GM23338 (cell line): Measurements from ENCODE around the gene MPHOSPH8. TPM values are rescaled to one million over a fixed set of nuclear protein-coding genes. Genes with fewer than 3 reads are reported as not detected.

ENCODE experiments used
- ATAC-seq: fragments of 200-7000 bp; cut with Tn5 transposase; 3 replicates; pipeline ENCODE4 v1.9.1; 2020
- DNase-seq: peaks from one replicate; pipeline ENCODE4 v3.0.0-alpha.2; 2015; ENCODE audit warnings: low spot score
- H2AFZ ChIP-seq: fragments of 200-600 bp; sonication (generic); 2 replicates; pipeline ENCODE4 v1.8.0; 2016; ENCODE audit warnings: antibody characterized with exemption, mild to moderate bottlenecking, moderate library complexity
- H3F3A ChIP-seq: fragments of 200-600 bp; sonication (generic); replicated peaks from 2 replicates; pipeline ENCODE4 v1.8.0; 2017; ENCODE audit warnings: antibody characterized with exemption, mixed run types, low read depth
- H3K27ac ChIP-seq: fragments of 200-600 bp; sonication (generic); 2 replicates; pipeline ENCODE4 v1.6.1; 2016; ENCODE audit warnings: low read depth
- H3K27me3 ChIP-seq: fragments of 200-600 bp; sonication (generic); 2 replicates; pipeline ENCODE4 v1.8.0; 2016; ENCODE audit warnings: mild to moderate bottlenecking, mixed run types, moderate library complexity; ENCODE audit not compliant: insufficient read depth
- H3K36me3 ChIP-seq: fragments of 200-600 bp; sonication (generic); 2 replicates; pipeline ENCODE4 v1.8.0; 2016; ENCODE audit warnings: mild to moderate bottlenecking; ENCODE audit not compliant: insufficient read depth
- H3K4me1 ChIP-seq: fragments of 200-600 bp; sonication (generic); 2 replicates; pipeline ENCODE4 v1.8.0; 2016; ENCODE audit warnings: mild to moderate bottlenecking, moderate library complexity; ENCODE audit not compliant: insufficient read depth
- H3K4me2 ChIP-seq: fragments of 200-600 bp; sonication (generic); 2 replicates; pipeline ENCODE4 v1.7.1; 2017; ENCODE audit warnings: mixed run types
- H3K4me3 ChIP-seq: fragments of 200-600 bp; sonication (generic); 2 replicates; pipeline ENCODE4 v1.6.1; 2016; ENCODE audit warnings: mixed run types
- H3K79me2 ChIP-seq: fragments of 200-600 bp; sonication (generic); replicated peaks from 2 replicates; pipeline ENCODE4 v1.8.0; 2017; ENCODE audit warnings: mild to moderate bottlenecking; ENCODE audit not compliant: insufficient read depth
- H3K9me2 ChIP-seq: fragments of 200-600 bp; sonication (generic); 2 replicates; pipeline ENCODE4 v1.8.0; 2017; ENCODE audit not compliant: insufficient read depth
- H4K20me1 ChIP-seq: fragments of 200-600 bp; sonication (generic); replicated peaks from 2 replicates; pipeline ENCODE4 v1.8.0; 2017; ENCODE audit warnings: mild to moderate bottlenecking; ENCODE audit not compliant: insufficient read depth
- H3K27ac Mint-ChIP-seq: 2 replicates; pipeline ENCODE4 v1.8.0; 2020; ENCODE audit warnings: inconsistent platforms, mild to moderate bottlenecking, moderate library complexity, mixed read lengths
- H3K27me3 Mint-ChIP-seq: 3 replicates; pipeline ENCODE4 v1.8.0; 2022; ENCODE audit warnings: low read depth, mild to moderate bottlenecking, moderate library complexity, mixed read lengths, inconsistent platforms; ENCODE audit not compliant: insufficient read depth, poor library complexity
- H3K36me3 Mint-ChIP-seq: 3 replicates; pipeline ENCODE4 v1.8.0; 2021; ENCODE audit warnings: low read depth, mild to moderate bottlenecking, inconsistent platforms, moderate library complexity, mixed read lengths
- H3K4me1 Mint-ChIP-seq: 3 replicates; pipeline ENCODE4 v1.8.0; 2020; ENCODE audit warnings: mild to moderate bottlenecking, inconsistent platforms, mixed read lengths
- H3K4me3 Mint-ChIP-seq: 3 replicates; pipeline ENCODE4 v1.8.0; 2021; ENCODE audit warnings: moderate library complexity, mild to moderate bottlenecking, inconsistent platforms, mixed read lengths
- H3K9me3 Mint-ChIP-seq: 3 replicates; pipeline ENCODE4 v1.8.0; 2020; ENCODE audit warnings: moderate library complexity, mild to moderate bottlenecking, inconsistent platforms, mixed read lengths
- CREB1 ChIP-seq: fragments of 250-450 bp; sonication (Bioruptor Pico); IDR thresholded peaks from 2 replicates; pipeline ENCODE4 v1.5.0; 2020; ENCODE audit warnings: low read depth, mild to moderate bottlenecking, moderate library complexity
- EZH2 ChIP-seq: fragments of 200-600 bp; sonication (generic); IDR thresholded peaks from one replicate; pipeline ENCODE4 v1.8.0; 2017; ENCODE audit warnings: antibody characterized with exemption, mild to moderate bottlenecking, low read depth; ENCODE audit not compliant: unreplicated experiment
- EZH2phosphoT487 ChIP-seq: fragments of 200-600 bp; sonication (generic); IDR thresholded peaks from one replicate; pipeline ENCODE4 v1.8.1; 2018; ENCODE audit warnings: antibody characterized with exemption; ENCODE audit not compliant: unreplicated experiment
- JUNB ChIP-seq: IDR thresholded peaks from one replicate; pipeline ENCODE4 v1.6.1; 2016; ENCODE audit warnings: antibody characterized with exemption; ENCODE audit not compliant: unreplicated experiment
- NANOG ChIP-seq: IDR thresholded peaks from 2 replicates; pipeline ENCODE4 v1.6.1; 2016; ENCODE audit warnings: antibody characterized with exemption, borderline replicate concordance
- POLR2AphosphoS5 ChIP-seq: IDR thresholded peaks from 2 replicates; pipeline ENCODE4 v1.6.1; 2016; ENCODE audit warnings: antibody characterized with exemption, low read depth
- REST ChIP-seq: IDR thresholded peaks from one replicate; pipeline ENCODE4 v1.6.1; 2018; ENCODE audit warnings: antibody characterized with exemption; ENCODE audit not compliant: unreplicated experiment
- STAT1 ChIP-seq: IDR thresholded peaks from one replicate; pipeline ENCODE4 v1.6.1; 2016; ENCODE audit warnings: antibody characterized with exemption; ENCODE audit not compliant: unreplicated experiment
- ZNF114 ChIP-seq: fragments of 250-450 bp; sonication (Bioruptor Pico); IDR thresholded peaks from 2 replicates; pipeline ENCODE4 v1.5.0; 2020; ENCODE audit warnings: mild to moderate bottlenecking, moderate library complexity
- ZNF331 ChIP-seq: fragments of 250-450 bp; sonication (Bioruptor Pico); IDR thresholded peaks from 2 replicates; pipeline ENCODE4 v1.5.0; 2020; ENCODE audit warnings: low read depth, mild to moderate bottlenecking, moderate library complexity
- polyA plus RNA-seq: library from polyadenylated mRNA; unstranded; fragments of >200 nt; fragmentation: Nextera tagmentation; extraction: Ambion mirVana; gene quantifications from 2 replicates; pipeline ENCODE4 v1.2.1, GENCODE V29; 2016
- total RNA-seq: library from RNA; depleted of rRNA; stranded (reverse); fragments of >200 nt; shearing (Covaris generic); gene quantifications from 2 replicates; pipeline ENCODE4 v1.2.3, GENCODE V29; 2014
- TF ChIP-seq, protein P1 (sequence below): IDR thresholded peaks from 2 replicates; pipeline ENCODE4 v1.6.1; 2016; ENCODE audit warnings: antibody characterized with exemption
- TF ChIP-seq, protein P2 (sequence below): fragments of 250-450 bp; sonication (Bioruptor Pico); IDR thresholded peaks from 2 replicates; pipeline ENCODE4 v1.5.0; 2020; ENCODE audit warnings: mild to moderate bottlenecking, moderate library complexity
- TF ChIP-seq, protein P3 (sequence below), 2 experiments: fragments of 200-600 bp in 1 of 2; sonication (generic) in 1 of 2; conservative IDR thresholded peaks; 2 replicates each; pipeline versions ENCODE4 v1.5.1 to v1.6.1; 2016 to 2017; ENCODE audit warnings: antibody characterized with exemption in 2 of 2, low read depth in 2 of 2, mild to moderate bottlenecking in 2 of 2, moderate library complexity in 1 of 2

MPHOSPH8 gene
- total and polyA plus RNA-seq, 2 experiments from 2014 or later: 15.6 to 31.9 TPM

- H3K27me3 Mint-ChIP-seq: peaks cover 2% of the 10 kb centered on the region
Measured at GRCh38 chr13:19643652-19644051, 10.2 kb downstream of the MPHOSPH8 start.

More at GRCh38 chr13:19643652-19644051, 10.2 kb downstream of the MPHOSPH8 start:
- H3K27ac Mint-ChIP-seq: no peak overlapping the region
- peaks cover 5% of the 10 kb centered on the region; the same call in 2 of the 3 replicates for H3K4me1 Mint-ChIP-seq
- TF ChIP-seq EZH2phosphoT487: no peak
- TF ChIP-seq, protein P1, sequence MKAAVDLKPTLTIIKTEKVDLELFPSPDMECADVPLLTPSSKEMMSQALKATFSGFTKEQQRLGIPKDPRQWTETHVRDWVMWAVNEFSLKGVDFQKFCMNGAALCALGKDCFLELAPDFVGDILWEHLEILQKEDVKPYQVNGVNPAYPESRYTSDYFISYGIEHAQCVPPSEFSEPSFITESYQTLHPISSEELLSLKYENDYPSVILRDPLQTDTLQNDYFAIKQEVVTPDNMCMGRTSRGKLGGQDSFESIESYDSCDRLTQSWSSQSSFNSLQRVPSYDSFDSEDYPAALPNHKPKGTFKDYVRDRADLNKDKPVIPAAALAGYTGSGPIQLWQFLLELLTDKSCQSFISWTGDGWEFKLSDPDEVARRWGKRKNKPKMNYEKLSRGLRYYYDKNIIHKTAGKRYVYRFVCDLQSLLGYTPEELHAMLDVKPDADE: no peak
- TF ChIP-seq REST: no peak
- TF ChIP-seq ZNF331 (CRISPR knock-in tag): no peak
- no peak for TF ChIP-seq NANOG
- no peak for TF ChIP-seq CREB1 (CRISPR knock-in tag)
- no peak for TF ChIP-seq ZNF114 (CRISPR knock-in tag)
- TF ChIP-seq JUNB: no peak
- TF ChIP-seq, protein P2, sequence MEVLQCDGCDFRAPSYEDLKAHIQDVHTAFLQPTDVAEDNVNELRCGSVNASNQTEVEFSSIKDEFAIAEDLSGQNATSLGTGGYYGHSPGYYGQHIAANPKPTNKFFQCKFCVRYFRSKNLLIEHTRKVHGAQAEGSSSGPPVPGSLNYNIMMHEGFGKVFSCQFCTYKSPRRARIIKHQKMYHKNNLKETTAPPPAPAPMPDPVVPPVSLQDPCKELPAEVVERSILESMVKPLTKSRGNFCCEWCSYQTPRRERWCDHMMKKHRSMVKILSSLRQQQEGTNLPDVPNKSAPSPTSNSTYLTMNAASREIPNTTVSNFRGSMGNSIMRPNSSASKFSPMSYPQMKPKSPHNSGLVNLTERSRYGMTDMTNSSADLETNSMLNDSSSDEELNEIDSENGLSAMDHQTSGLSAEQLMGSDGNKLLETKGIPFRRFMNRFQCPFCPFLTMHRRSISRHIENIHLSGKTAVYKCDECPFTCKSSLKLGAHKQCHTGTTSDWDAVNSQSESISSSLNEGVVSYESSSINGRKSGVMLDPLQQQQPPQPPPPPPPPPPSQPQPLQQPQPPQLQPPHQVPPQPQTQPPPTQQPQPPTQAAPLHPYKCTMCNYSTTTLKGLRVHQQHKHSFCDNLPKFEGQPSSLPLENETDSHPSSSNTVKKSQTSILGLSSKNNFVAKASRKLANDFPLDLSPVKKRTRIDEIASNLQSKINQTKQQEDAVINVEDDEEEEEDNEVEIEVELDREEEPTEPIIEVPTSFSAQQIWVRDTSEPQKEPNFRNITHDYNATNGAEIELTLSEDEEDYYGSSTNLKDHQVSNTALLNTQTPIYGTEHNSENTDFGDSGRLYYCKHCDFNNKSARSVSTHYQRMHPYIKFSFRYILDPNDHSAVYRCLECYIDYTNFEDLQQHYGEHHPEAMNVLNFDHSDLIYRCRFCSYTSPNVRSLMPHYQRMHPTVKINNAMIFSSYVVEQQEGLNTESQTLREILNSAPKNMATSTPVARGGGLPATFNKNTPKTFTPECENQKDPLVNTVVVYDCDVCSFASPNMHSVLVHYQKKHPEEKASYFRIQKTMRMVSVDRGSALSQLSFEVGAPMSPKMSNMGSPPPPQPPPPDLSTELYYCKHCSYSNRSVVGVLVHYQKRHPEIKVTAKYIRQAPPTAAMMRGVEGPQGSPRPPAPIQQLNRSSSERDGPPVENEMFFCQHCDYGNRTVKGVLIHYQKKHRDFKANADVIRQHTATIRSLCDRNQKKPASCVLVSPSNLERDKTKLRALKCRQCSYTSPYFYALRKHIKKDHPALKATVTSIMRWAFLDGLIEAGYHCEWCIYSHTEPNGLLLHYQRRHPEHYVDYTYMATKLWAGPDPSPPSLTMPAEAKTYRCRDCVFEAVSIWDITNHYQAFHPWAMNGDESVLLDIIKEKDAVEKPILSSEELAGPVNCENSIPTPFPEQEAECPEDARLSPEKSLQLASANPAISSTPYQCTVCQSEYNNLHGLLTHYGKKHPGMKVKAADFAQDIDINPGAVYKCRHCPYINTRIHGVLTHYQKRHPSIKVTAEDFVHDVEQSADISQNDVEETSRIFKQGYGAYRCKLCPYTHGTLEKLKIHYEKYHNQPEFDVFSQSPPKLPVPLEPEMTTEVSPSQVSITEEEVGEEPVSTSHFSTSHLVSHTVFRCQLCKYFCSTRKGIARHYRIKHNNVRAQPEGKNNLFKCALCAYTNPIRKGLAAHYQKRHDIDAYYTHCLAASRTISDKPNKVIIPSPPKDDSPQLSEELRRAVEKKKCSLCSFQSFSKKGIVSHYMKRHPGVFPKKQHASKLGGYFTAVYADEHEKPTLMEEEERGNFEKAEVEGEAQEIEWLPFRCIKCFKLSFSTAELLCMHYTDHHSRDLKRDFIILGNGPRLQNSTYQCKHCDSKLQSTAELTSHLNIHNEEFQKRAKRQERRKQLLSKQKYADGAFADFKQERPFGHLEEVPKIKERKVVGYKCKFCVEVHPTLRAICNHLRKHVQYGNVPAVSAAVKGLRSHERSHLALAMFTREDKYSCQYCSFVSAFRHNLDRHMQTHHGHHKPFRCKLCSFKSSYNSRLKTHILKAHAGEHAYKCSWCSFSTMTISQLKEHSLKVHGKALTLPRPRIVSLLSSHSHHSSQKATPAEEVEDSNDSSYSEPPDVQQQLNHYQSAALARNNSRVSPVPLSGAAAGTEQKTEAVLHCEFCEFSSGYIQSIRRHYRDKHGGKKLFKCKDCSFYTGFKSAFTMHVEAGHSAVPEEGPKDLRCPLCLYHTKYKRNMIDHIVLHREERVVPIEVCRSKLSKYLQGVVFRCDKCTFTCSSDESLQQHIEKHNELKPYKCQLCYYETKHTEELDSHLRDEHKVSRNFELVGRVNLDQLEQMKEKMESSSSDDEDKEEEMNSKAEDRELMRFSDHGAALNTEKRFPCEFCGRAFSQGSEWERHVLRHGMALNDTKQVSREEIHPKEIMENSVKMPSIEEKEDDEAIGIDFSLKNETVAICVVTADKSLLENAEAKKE (CRISPR knock-in tag): no peak
- TF ChIP-seq POLR2AphosphoS5: no peak
- TF ChIP-seq EZH2: no peak
- TF ChIP-seq, protein P3, sequence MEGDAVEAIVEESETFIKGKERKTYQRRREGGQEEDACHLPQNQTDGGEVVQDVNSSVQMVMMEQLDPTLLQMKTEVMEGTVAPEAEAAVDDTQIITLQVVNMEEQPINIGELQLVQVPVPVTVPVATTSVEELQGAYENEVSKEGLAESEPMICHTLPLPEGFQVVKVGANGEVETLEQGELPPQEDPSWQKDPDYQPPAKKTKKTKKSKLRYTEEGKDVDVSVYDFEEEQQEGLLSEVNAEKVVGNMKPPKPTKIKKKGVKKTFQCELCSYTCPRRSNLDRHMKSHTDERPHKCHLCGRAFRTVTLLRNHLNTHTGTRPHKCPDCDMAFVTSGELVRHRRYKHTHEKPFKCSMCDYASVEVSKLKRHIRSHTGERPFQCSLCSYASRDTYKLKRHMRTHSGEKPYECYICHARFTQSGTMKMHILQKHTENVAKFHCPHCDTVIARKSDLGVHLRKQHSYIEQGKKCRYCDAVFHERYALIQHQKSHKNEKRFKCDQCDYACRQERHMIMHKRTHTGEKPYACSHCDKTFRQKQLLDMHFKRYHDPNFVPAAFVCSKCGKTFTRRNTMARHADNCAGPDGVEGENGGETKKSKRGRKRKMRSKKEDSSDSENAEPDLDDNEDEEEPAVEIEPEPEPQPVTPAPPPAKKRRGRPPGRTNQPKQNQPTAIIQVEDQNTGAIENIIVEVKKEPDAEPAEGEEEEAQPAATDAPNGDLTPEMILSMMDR (conservative IDR thresholded peaks at IDR 0.05; ENCODE audit: low read depth in 2 of 2): no peak
- no peak for TF ChIP-seq STAT1
- H3K36me3 Mint-ChIP-seq: peaks cover 23% of the 10 kb centered on the region
- peaks cover 12% of the 10 kb centered on the region; the same call in 1 of the 2 replicates for H3K36me3 ChIP-seq
- peaks cover 22% of the 10 kb centered on the region for H3K79me2 ChIP-seq
- H3F3A ChIP-seq: no peaks in the 10 kb centered on the region
- H3K4me1 ChIP-seq: no peaks in the 10 kb centered on the region
- no peak overlapping the region for H3K27ac ChIP-seq
- H3K4me3 Mint-ChIP-seq: no peak overlapping the region
- no peak overlapping the region for H3K4me2 ChIP-seq
- DNase-seq (no peak), ATAC-seq (no peak)
- no peaks in the 10 kb centered on the region; the same call in 2 of the 3 replicates for H3K9me3 Mint-ChIP-seq
- H2AFZ ChIP-seq: no peak overlapping the region
- no peaks in the 10 kb centered on the region for H3K27me3 ChIP-seq
- peaks cover 6% of the 10 kb centered on the region for H4K20me1 ChIP-seq
- no peak overlapping the region for H3K4me3 ChIP-seq
- no peaks in the 10 kb centered on the region for H3K9me2 ChIP-seq
